Renal cortical epithelial cell (primary cell): ENCODE measurements around the gene TMEM131L. TPM values are rescaled to one million over a fixed set of nuclear protein-coding genes. Genes with fewer than 3 reads are reported as not detected.
"Not testable (repeated sequence)": the region's sequence is repeated elsewhere in the genome, so short reads cannot be mapped to it uniquely, and the experiment has no call there.

Experiments
- DNase-seq: peaks from one replicate; pipeline ENCODE4 v3.0.0-alpha.2; 2011; ENCODE audit warnings: low read depth
- total RNA-seq: library from RNA; depleted of rRNA; stranded (reverse); fragments of >200 nt; gene quantifications from 2 replicates; pipeline ENCODE4 v1.2.3, GENCODE V29; 2014

TMEM131L gene
- total RNA-seq, 1 donor from 2014 or later, result 7.8 TPM

DNA sequence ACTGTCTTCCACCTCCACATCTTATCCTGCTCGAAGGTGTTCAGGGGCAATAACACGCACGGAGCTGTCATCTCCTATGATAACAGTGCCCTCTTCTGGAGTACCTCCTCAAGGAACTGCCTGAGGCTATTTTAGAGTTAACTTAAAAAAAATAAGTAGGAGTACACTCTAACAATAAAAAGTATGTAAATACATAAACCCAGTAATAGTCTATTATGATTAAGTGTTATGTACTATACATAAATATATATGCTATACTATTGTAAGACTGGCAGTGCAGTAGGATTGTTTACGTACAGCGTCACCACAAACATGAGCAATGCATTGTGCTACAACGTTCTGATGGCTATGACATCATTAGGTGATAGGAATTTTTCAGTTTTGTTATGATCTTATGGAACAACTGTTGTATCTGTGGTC is 183.4 kb downstream of the TMEM131L start:
- peak; percentile 32 for DNase-seq

DNA sequence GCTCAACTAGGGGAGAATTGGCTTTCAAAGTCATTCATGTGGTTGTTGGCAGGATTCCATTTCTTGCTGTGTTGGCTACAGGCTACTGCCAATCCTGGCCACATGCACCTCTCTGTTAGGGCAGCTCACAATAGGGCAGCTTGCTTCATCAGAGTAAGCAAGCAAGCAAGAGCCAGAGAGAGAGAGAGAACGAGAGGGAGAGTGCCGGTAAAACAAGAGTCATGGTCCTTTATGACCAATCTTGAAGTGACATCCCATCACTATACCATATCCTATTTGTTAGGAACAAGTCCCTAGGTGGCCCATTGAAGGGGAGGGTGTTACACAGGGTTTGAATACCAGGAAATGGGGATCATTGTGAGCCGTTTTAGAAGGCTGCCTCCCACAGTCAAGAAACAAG is 185.0 kb downstream of the TMEM131L start:
- DNase-seq, result peak; percentile 55

DNA sequence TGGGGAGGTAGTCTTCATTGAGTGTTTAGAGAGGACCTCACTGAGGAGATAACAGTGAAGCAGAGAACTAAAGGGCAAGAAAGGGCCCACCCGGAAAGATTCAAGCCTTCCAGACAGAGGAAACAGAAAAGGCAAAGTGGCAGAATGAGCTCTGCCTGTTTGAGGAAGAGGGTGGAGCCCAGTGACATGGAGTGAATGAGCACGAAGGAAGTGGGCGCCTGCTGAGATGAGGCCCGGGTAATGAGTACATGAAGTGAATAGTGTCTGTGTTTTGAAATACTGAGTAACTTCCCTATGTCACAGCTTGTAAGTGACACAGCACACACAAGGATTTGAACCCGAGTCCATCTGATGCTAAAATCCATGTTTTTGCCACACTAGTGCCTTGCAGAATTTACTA is 185.4 kb downstream of the TMEM131L start:
- peak; percentile 32 for DNase-seq

GRCh38 chr4:153652051-153652784 is 186.1 kb downstream of the TMEM131L start:
- peak; percentile 95 for DNase-seq

DNA sequence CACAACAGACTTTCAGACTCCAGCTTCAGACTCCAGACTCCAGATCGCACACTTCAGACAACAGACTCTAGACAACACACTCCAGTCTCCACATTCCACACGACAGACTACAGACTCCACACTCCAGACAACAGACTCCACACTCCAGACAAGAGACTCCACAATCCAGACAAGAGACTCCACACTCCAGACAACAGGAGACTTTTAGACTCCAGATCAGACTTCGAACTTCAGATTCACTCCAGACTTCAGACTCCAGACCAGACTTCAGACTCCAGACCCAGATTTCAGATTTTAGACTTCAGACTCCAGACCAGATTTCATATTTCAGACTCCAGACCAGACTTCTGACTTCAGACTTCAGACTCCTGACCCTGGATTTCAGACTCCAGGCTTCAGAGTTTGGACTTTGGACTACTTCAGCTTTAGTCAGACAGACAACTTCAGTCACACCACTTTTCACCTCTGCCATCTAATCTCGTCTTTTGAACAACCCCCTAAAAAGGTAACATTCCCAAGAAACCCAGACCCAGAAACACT is 188.9 kb downstream of the TMEM131L start:
- DNase-seq, result no peak

DNA sequence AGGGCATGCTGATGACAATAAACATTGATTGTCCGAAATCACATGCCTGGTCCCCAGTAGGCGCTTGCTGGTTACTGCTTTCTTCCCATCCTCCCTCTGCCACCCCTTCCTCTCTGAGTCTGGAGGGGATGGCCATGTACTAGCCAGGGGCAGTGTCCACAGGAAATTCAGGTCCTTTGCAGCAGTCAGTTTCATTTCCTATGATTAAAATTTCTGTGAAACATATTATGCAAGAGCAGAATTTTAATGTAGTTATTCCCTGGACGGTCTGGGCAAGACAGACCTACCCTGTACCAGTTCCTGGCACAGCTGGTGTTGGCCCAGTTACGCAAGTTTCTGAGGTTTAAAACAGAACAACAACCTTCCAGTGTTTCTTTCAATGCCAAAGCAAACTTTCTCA is 189.8 kb downstream of the TMEM131L start:
- DNase-seq, result peak; percentile 77

- DNase-seq, result no peak
Observed at GRCh38 chr4:153661215-153661822, 195.2 kb downstream of the TMEM131L start.

GRCh38 chr4:153661908-153662307 is 195.7 kb downstream of the TMEM131L start:
- no peak for DNase-seq

DNA sequence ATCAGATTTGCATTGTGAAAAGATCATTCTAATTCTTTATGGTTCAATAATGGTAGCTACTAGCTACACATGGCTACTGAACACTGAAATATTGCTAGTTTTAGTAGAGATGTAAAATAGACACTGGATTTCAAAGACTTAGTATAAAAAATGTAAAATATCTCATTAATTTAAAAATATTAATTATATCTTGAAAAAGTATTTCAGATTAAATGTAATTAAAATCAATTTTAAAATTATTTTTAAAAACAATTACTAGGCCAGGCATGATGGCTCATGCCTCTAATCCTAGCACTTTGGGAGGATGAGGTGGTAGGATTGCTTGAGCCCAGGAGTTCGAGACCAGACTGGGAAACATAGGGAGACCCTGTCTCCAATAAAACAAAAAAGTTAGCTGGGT is 197.5 kb downstream of the TMEM131L start:
- no peak for DNase-seq

DNA sequence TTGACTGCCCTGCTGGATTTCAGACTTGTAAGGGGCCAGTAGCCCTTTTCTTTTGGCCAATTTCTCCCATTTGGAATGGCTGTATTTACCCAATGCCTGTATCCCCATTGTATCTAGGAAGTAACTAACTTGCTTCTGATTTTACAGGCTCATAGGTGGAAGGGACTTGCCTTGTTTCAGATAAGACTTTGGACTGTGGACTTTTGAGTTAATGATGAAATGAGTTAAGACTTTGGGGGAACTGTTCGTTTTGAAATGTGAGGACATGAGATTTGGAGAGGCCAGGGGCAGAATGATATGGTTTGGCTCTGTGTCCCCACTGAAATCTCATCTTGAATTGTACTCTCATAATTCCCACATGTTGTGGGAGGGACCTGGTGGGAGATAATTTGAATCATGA is 200.3 kb downstream of the TMEM131L start:
- not testable (repeated sequence) for DNase-seq

GRCh38 chr4:153668647-153669046 is 202.5 kb downstream of the TMEM131L start:
- no peak for DNase-seq

GRCh38 chr4:153669838-153670237 is 203.7 kb downstream of the TMEM131L start:
- no peak for DNase-seq

DNA sequence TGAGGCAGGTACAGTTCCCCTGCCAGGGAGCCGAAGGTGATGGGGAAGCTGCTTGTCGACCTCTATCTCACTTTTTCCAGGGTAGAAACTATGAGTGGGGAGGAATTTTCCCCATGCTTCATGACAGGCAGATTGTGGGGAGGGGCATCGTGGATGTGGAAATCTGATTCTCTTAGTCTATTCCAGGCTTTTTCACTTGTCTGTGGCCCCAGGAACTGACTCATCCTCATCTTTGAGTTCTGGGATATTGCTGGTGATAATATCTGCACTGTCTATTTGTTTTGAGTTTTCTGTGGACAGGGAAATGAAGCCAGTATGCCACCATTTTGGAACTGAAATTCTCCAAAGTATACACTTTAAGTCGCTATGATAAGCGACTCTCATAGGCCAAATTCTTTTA is 210.3 kb downstream of the TMEM131L start:
- DNase-seq, result peak; percentile 6

- peak; percentile 94 for DNase-seq
Observed at GRCh38 chr4:153676984-153677383, 210.8 kb downstream of the TMEM131L start.

GRCh38 chr4:153679486-153679885 is 213.3 kb downstream of the TMEM131L start:
- no peak for DNase-seq

DNA sequence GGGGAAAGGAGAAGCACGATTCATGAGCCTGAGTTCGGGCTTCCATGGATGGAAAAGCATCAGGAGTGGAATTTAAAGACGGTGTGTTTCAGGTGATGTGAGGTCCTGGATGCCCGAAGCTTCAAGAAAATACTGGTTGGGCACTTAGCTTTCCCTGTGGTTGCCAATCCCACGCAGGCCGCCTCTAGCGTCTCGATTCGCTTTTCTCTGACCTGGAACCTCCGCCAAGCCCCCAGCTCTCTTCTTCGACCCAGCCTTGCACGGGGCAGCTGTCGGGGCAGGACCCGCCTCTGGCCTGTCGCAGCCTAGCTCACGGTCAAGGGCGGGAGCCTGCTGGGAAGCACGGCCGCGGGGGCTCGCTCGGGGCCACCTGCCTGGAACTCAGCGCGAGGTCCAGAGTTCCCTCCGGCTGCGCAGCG is 217.6 kb downstream of the TMEM131L start:
- DNase-seq, result peak; percentile 5

- DNase-seq, result peak; percentile 2
Observed at GRCh38 chr4:153684182-153684970, 218.2 kb downstream of the TMEM131L start, which contains the start of gene TLR2. Gene TLR2, plus strand, starts transcription at chr4:153684280. Its CDS starts 18,628 bp downstream, at chr4:153702908.

- DNase-seq, result peak; percentile 3
Observed at GRCh38 chr4:153684971-153685371, 218.8 kb downstream of the TMEM131L start.
